ENCODE data around the gene GAGE12E. TPM values are rescaled to one million over a fixed set of nuclear protein-coding genes. Genes with fewer than 3 reads are reported as not detected.
"Not testable (repeated sequence)": the region's sequence is repeated elsewhere in the genome, so short reads cannot be mapped to it uniquely, and the experiment has no call there.

GAGE12E gene
- total RNA-seq (not detected in 2 replicates), polyA plus RNA-seq (not detected in 2 replicates)

DNA sequence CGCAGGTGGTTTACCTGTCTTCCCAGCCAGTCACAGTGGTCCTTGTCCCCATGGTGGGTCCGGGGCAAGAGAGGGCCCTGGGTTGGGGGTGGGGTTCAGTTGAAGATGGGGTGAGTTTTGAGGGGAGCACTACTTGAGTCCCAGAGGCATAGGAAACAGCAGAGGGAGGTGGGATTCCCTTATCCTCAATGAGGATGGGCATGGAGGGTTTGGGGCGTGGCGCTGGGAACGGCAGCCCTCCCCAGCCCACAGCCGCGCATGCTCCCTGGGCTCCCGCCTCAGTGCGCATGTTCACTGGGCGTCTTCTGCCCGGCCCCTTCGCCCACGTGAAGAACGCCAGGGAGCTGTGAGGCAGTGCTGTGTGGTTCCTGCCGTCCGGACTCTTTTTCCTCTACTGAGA is at the start of gene GAGE12E:
Gene GAGE12E, plus strand, starts transcription at position 301 of the 400 bp plus-strand sequence. CDS start 1,155 bp downstream, outside the sequence.
- H3K36me3 ChIP-seq; DNase-seq (ENCODE audit: low read depth in 1 of 2, low spot score in 1 of 2); H3K27ac ChIP-seq; H3K27me3 ChIP-seq; H3K4me1 ChIP-seq (ENCODE audit: low read depth); H3K9me3 ChIP-seq (ENCODE audit: low read depth); H3K4me3 ChIP-seq: not testable (repeated sequence)

- H3K36me3 ChIP-seq; H3K27ac ChIP-seq; H3K27me3 ChIP-seq; H3K4me3 ChIP-seq; H3K9me3 ChIP-seq (ENCODE audit: low read depth); DNase-seq (ENCODE audit: low read depth in 1 of 2, low spot score in 1 of 2); H3K4me1 ChIP-seq (ENCODE audit: low read depth): not testable (repeated sequence)
Measured at GRCh38 chrX:49531877-49532276, 19.2 kb upstream of the GAGE12E start, which contains the start of gene GAGE12C. Gene GAGE12C (plus strand): TSS chrX:49532177. CDS start chrX:49533332, 1,155 bp downstream.

- H3K9me3 ChIP-seq (ENCODE audit: low read depth); H3K4me3 ChIP-seq; H3K27me3 ChIP-seq; H3K36me3 ChIP-seq; DNase-seq (ENCODE audit: low read depth in 1 of 2, low spot score in 1 of 2); H3K4me1 ChIP-seq (ENCODE audit: low read depth); H3K27ac ChIP-seq: not testable (repeated sequence)
Measured at GRCh38 chrX:49541433-49541832, 9.7 kb upstream of the GAGE12E start, which contains the start of gene GAGE12D. Gene GAGE12D (plus strand): TSS chrX:49541733. CDS start chrX:49542888, 1,155 bp downstream.

GRCh38 chrX:49560542-49560941 is 9.5 kb downstream of the GAGE12E start, which contains the start of gene GAGE12F:
Gene GAGE12F (plus strand): TSS chrX:49560842. CDS start chrX:49561997, 1,155 bp downstream.
- not testable (repeated sequence) for DNase-seq (ENCODE audit: low read depth in 1 of 2, low spot score in 1 of 2); H3K4me1 ChIP-seq (ENCODE audit: low read depth); H3K27me3 ChIP-seq; H3K4me3 ChIP-seq; H3K36me3 ChIP-seq; H3K9me3 ChIP-seq (ENCODE audit: low read depth); H3K27ac ChIP-seq

DNA sequence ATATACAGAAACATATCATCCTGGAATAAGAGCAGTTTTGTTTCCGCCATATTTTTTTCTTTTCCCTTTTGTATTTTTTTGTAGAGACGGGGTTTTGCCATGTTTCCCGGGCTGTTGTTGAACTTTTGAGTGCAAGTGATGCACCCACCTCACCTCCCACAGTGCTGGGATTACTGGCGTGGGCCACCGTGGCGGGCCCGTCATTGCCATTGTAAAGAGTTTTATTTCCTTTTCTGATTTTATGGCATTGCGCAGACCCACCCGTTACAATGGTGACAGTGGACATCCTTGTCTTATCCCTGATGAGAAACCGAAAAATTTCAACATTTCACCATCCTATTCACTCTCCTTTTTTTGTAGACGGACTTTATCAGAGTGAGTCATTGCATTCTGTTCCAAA is 17.6 kb downstream of the GAGE12E start:
- not testable (repeated sequence) for H3K4me1 ChIP-seq (ENCODE audit: low read depth); H3K9me3 ChIP-seq (ENCODE audit: low read depth); H3K4me3 ChIP-seq; DNase-seq (ENCODE audit: low read depth in 1 of 2, low spot score in 1 of 2); H3K27me3 ChIP-seq; H3K36me3 ChIP-seq; H3K27ac ChIP-seq

DNA sequence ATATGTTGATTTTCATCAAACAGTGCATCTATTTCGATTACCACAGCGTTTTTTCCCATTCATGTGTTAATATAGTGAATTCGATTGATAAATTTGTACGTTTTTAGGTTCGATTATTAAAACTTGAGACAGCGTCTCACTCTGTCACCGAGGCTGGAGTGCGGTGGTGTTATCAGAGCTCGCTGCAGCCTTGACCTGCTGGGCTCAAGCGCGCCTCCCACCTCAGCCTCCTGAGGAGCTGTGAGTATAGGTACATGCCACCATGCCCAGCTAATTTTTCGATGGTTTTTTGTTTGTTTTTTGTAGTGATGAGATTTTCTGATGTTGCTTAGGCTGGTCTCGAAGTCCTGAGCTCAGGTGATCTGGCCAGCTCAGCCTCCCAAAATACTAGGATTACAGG is 18.1 kb downstream of the GAGE12E start:
- not testable (repeated sequence) for H3K4me1 ChIP-seq (ENCODE audit: low read depth); H3K27ac ChIP-seq; H3K36me3 ChIP-seq; H3K4me3 ChIP-seq; H3K9me3 ChIP-seq (ENCODE audit: low read depth); DNase-seq (ENCODE audit: low read depth in 1 of 2, low spot score in 1 of 2); H3K27me3 ChIP-seq

- not testable (repeated sequence) for DNase-seq (ENCODE audit: low read depth in 1 of 2, low spot score in 1 of 2); H3K36me3 ChIP-seq; H3K9me3 ChIP-seq (ENCODE audit: low read depth); H3K4me3 ChIP-seq; H3K4me1 ChIP-seq (ENCODE audit: low read depth); H3K27ac ChIP-seq; H3K27me3 ChIP-seq
Measured at GRCh38 chrX:49570100-49570499, 19.0 kb downstream of the GAGE12E start, which contains the start of gene GAGE12G. Gene GAGE12G (plus strand): TSS chrX:49570400. CDS start chrX:49571555, 1,155 bp downstream.

DNA sequence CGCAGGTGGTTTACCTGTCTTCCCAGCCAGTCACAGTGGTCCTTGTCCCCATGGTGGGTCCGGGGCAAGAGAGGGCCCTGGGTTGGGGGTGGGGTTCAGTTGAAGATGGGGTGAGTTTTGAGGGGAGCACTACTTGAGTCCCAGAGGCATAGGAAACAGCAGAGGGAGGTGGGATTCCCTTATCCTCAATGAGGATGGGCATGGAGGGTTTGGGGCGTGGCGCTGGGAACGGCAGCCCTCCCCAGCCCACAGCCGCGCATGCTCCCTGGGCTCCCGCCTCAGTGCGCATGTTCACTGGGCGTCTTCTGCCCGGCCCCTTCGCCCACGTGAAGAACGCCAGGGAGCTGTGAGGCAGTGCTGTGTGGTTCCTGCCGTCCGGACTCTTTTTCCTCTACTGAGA is 28.6 kb downstream of the GAGE12E start, which contains the start of gene GAGE12H:
Gene GAGE12H, plus strand, starts transcription at position 301 of the 400 bp plus-strand sequence. CDS start 1,155 bp downstream, outside the sequence.
- not testable (repeated sequence) for DNase-seq (ENCODE audit: low read depth in 1 of 2, low spot score in 1 of 2); H3K27ac ChIP-seq; H3K4me3 ChIP-seq; H3K9me3 ChIP-seq (ENCODE audit: low read depth); H3K4me1 ChIP-seq (ENCODE audit: low read depth); H3K27me3 ChIP-seq; H3K36me3 ChIP-seq

DNA sequence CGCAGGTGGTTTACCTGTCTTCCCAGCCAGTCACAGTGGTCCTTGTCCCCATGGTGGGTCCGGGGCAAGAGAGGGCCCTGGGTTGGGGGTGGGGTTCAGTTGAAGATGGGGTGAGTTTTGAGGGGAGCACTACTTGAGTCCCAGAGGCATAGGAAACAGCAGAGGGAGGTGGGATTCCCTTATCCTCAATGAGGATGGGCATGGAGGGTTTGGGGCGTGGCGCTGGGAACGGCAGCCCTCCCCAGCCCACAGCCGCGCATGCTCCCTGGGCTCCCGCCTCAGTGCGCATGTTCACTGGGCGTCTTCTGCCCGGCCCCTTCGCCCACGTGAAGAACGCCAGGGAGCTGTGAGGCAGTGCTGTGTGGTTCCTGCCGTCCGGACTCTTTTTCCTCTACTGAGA is 38.1 kb downstream of the GAGE12E start, which contains the start of gene GAGE2A:
Gene GAGE2A, plus strand, starts transcription at position 301 of the 400 bp plus-strand sequence. CDS start 1,155 bp downstream, outside the sequence.
- H3K9me3 ChIP-seq (ENCODE audit: low read depth); H3K27ac ChIP-seq; H3K4me3 ChIP-seq; H3K36me3 ChIP-seq; DNase-seq (ENCODE audit: low read depth in 1 of 2, low spot score in 1 of 2); H3K27me3 ChIP-seq; H3K4me1 ChIP-seq (ENCODE audit: low read depth): not testable (repeated sequence)

DNA sequence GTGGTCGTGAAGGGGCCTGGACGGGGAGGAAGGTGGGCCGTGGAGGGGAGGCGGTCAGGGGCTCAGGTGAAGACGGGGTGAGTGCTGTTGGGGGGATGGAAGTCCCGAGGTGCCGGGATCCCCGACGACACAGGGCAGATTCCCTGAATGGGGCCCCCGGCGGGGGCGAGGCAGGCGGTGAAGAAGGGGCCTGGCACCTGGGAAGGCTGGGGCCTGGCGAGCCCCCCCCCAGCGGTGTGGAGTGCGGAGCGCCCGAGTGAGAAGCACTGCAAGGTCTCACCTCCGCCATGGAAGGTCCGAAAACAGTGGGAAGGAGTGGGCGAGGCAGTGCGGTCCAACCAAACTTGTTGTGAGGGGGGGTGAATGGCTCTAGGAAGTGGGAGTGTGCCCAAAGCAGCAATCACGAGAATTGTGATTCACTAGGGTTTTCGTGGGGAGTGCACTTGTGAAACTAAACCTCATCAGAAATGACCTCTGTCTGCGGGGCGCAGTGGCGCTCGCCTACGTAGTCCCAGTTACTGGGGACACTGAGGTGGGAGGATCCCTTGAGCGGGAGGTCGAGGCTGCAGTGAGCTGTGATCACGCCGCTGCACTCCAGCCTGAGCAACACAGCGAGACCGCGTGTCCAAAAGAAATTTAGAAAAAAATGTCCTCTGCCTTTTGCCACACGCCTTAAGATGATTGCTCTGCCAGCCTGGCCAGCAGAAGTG is 38.8 kb downstream of the GAGE12E start:
- not testable (repeated sequence) for H3K36me3 ChIP-seq; DNase-seq (ENCODE audit: low read depth in 1 of 2, low spot score in 1 of 2); H3K27me3 ChIP-seq; H3K4me1 ChIP-seq (ENCODE audit: low read depth); H3K27ac ChIP-seq; H3K4me3 ChIP-seq; H3K9me3 ChIP-seq (ENCODE audit: low read depth)

DNA sequence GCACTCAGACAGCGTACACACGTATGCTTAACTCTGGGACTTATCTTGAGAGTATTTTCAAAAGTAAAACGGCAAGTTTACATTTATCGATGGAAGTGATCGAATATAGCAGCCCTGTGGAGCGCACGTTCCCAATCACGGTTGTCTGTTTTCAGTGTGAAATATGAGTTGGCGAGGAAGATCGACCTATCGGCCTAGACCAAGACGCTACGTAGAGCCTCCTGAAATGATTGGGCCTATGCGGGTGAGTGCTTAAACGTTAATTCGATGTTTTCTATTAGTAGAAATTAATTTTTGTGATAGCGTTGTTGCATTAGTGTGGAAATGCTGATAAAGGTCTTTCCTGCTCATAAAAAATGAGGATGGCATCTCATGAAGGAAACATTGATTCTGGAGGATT is 39.4 kb downstream of the GAGE12E start:
- H3K36me3 ChIP-seq, H3K4me3 ChIP-seq: not testable (repeated sequence)

DNA sequence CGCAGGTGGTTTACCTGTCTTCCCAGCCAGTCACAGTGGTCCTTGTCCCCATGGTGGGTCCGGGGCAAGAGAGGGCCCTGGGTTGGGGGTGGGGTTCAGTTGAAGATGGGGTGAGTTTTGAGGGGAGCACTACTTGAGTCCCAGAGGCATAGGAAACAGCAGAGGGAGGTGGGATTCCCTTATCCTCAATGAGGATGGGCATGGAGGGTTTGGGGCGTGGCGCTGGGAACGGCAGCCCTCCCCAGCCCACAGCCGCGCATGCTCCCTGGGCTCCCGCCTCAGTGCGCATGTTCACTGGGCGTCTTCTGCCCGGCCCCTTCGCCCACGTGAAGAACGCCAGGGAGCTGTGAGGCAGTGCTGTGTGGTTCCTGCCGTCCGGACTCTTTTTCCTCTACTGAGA is 47.6 kb downstream of the GAGE12E start, which contains the start of gene GAGE1:
Gene GAGE1, plus strand, starts transcription at position 301 of the 400 bp plus-strand sequence. CDS start 1,155 bp downstream, outside the sequence.
- not testable (repeated sequence) for H3K9me3 ChIP-seq (ENCODE audit: low read depth); H3K4me3 ChIP-seq; H3K36me3 ChIP-seq; H3K27me3 ChIP-seq; DNase-seq (ENCODE audit: low read depth in 1 of 2, low spot score in 1 of 2); H3K4me1 ChIP-seq (ENCODE audit: low read depth); H3K27ac ChIP-seq

More for the DNA sequence above, 39.4 kb downstream of the GAGE12E start:
- H3K9me3 ChIP-seq (ENCODE audit: low read depth); DNase-seq (ENCODE audit: low read depth in 1 of 2, low spot score in 1 of 2); H3K27me3 ChIP-seq; H3K27ac ChIP-seq; H3K4me1 ChIP-seq (ENCODE audit: low read depth): not testable (repeated sequence)

Data from cardiac muscle cell (in vitro differentiated cells and primary cell).